ENCODE results near the gene PABPN1L. TPM values are rescaled to one million over a fixed set of nuclear protein-coding genes. Genes with fewer than 3 reads are reported as not detected.

Gene PABPN1L
- total RNA-seq, 2 donors from 2014 or later = not detected

DNA sequence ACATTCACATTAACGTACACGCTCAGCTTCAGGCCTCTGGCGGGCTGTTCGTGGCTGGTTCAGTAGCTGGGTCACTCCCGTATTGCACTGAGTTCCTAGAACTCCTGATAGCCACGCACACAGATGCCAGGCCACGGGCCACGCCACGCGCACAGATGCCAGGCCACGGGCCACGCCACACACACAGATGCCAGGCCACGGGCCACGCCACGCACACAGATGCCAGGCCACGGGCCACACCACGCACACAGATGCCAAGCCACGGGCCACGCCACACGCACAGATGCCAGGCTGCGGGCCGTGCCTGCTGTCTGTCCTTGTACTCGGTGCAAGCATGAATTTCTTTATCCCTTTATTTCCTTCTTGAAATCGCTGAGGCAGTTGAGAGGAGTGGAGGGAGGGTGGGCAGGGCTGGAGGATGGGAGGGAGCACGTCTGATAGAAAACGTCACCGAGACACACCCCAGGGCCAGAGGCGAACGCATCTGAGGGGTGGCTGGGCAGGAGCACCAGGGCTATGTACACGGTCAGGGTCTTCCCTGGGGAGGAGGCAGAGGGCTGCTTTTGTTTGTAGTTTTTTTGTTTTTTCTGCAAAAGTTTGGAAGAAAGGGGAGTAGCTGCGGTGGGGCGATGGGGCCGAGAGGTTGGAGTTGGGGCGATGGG lies 8.6 kb upstream of the PABPN1L start:
- intact Hi-C loops (cut with DNase I) = no loop called here
- DNase-seq (ENCODE audit: low spot score) = no peak

- intact Hi-C loops (cut with DNase I) = no loop called here
Measured at GRCh38 chr16:88872650-88873331, 6.3 kb upstream of the PABPN1L start.

GRCh38 chr16:88871730-88872416 lies 5.4 kb upstream of the PABPN1L start:
- DNase-seq (ENCODE audit: low spot score) = no peak
- intact Hi-C loops (cut with DNase I) = no loop called here

More at GRCh38 chr16:88872650-88873331, 6.3 kb upstream of the PABPN1L start:
- DNase-seq (ENCODE audit: low spot score) = no peak

- intact Hi-C loops (cut with DNase I) = no loop called here
Measured at GRCh38 chr16:88871349-88871702, 4.9 kb upstream of the PABPN1L start.

DNA sequence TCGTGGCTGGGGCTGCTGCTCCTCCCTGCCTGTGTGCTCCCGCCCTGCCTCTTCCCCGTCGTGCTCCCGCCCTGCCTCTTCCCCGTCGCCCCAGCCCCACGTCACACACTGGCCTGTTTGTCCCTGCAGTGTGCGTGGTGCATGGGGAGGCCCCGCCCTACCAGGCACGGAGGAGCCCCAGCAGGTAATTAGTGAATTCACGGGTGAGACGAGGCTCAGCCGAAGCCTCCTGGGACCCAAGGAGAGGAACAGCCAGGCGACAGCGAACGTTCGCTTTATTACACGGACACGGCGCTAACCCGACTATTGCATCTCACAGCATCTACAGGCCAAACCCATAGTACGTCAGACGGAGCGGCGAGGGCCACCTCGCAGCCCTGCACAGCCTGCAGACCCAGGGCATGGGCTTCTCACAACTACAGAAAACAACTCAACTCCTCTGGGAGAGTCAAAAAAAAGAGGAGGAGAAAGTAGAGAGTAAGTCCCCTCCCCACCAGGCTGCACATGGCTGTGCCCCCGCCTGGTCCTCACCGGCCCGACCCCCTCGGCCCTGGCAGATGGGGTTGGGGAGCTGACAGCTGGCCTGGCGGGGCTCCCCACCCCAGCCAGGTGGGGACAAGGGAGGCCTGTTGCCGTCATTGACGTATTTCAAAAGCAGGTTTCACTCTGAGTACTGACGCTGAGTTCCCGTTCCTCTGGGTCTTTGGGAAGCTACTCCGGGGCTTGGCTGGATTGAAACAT lies 4.3 kb upstream of the PABPN1L start:
- intact Hi-C loops (cut with DNase I) = no loop called here
- no peak for DNase-seq (ENCODE audit: low spot score)

More at GRCh38 chr16:88871349-88871702, 4.9 kb upstream of the PABPN1L start:
- no peak for DNase-seq (ENCODE audit: low spot score)

DNA sequence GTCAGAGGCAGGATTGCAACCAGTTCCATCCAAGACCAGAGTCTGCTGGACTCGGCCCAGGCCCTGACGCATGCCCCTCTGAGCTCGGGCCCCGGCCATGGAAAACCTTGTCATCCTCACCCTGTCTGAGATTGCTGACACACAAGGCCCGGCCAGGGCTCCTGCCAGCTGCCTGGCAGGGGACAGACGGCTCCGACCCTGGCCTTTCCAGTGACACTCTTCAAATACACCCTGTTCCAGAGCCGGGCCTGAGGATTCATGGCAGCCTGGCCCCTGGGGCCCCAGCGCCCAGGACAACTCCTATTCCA lies 3.2 kb upstream of the PABPN1L start:
- intact Hi-C loops (cut with DNase I) = no loop called here
- no peak for DNase-seq (ENCODE audit: low spot score)

DNA sequence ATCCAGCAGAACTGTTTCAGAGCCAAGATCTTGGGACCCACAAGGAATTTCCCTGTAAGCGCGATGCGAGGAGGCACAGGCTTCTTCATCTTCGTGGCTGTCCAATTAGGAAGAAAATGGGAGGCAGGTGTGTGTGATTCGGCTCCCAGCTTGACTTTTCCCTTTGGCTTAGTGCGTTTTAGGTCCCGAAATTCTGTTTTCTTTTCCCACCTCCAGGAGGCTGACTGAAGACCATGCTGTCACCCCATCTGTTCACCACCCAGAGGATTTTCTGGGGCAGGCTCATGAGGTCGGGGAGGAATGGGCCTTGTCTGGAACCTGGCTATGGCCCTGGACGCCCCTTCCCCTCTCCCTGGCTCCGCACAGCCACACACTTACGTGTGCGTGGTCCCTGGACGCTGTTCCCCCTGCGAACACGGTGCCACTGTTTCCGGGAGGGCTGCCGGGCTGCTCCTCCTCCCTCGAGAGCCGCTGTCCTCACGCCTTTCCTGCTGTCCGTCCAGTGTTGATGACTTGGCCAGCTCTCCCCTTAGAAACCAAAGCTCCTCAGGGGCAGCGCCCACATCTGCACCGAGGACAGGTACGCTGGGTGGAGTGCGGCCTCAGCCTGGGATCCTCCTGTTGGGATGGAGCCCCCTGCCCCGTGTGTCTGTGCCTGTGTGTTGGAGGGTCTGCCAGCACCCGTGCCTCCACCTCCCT lies 2.7 kb upstream of the PABPN1L start:
- DNase-seq (ENCODE audit: low spot score) = no peak
- intact Hi-C loops (cut with DNase I) = no loop called here

DNA sequence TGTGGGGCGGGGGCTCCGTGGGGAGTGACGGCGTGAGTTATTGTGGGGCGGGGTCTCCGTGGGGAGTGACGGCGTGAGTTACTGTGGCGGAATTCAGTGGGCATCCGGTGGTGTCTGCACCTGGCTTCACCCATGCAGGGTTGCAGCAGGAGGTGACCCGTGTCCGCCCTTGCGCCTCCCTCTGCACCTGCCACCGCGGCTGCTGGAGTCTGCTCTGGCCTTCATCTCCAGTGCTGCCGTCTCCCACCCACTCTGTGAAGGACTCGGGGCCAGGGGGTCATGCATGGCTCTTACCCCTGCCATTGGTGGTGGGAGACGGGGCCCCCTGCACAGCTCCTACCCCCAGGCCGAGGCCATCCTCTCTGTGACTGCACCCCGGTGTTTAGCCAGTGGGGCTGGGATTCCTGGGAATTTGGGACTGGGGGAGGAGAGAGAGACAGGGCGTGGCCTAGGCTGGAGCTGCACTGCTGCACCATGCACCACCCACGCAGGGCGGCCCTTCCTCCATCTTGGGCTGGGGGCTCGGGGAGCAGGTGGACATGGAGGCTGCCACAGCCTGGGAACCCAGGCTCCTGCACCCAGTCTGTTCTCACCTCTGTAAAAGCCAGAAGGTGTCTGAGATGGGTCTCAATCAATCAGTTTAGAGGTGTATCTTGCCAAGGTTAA lies 1.3 kb upstream of the PABPN1L start:
- intact Hi-C loops (cut with DNase I) = no loop called here
- no peak for DNase-seq (ENCODE audit: low spot score)

DNA sequence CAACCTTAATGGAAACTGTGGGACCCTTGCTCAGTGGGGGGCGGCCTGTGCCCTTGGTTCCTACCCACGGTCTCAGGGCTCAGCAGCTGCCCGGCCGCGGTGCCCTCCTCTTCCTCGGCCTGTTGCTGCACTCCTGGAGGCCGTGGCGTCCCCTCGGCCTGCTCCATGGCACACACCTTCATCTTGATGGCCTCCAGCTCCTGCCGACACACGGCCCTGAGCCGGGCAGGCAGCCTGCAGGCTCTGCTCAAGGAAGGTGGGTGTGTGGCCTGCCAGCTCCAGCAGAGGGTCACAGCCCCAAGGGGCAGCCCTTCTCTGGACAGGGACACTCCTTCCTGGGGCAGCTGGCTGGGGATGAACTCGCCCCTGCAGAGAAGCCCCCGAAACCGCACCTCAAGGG lies 718 bp downstream of the PABPN1L start:
- intact Hi-C loops (cut with DNase I) = loop anchor here in 1 of 2 donors (2.0 kb wide), 1 partner anchor 71 kb away; no protein-coding TSS in a partner anchor
- no peak for DNase-seq (ENCODE audit: low spot score)

- DNase-seq (ENCODE audit: low spot score) = no peak
- intact Hi-C loops (cut with DNase I) = loop anchor here in 1 of 2 donors (2.0 kb wide), 1 partner anchor 71 kb away; no protein-coding TSS in a partner anchor
Measured at GRCh38 chr16:88865310-88865709, 1.1 kb downstream of the PABPN1L start.

- intact Hi-C loops (cut with DNase I) = loop anchor here (2.0 to 5.0 kb wide), 2 partner anchors 72 to 257 kb away; no protein-coding TSS in a partner anchor
- DNase-seq (ENCODE audit: low spot score) = no peak
Measured at GRCh38 chr16:88864521-88864920, 1.9 kb downstream of the PABPN1L start.

- intact Hi-C loops (cut with DNase I) = loop anchor here (2.0 to 5.0 kb wide), 2 partner anchors 73 to 257 kb away; no protein-coding TSS in a partner anchor
- DNase-seq (ENCODE audit: low spot score) = no peak
Measured at GRCh38 chr16:88864099-88864498, 2.4 kb downstream of the PABPN1L start.

DNA sequence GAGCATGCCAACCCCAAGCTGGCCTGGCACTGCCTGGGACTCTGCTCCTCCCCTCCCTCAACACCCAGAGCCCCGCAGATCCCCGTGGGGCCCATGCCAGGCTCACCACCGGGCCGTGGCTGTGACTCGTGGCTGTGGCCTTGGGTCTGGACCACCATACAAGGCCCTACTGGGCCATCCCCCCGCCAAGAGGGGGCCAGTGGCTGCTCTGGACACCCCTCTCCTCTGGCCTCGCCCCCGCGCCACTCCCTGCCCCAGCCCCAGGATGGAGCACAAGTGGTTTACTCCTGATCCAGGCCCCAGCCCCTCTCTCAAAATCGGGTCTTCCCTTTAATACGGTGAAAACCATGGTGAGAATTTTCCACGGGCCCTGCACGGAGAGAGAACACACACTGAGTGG lies 3.0 kb downstream of the PABPN1L start:
- DNase-seq (ENCODE audit: low spot score) = no peak
- intact Hi-C loops (cut with DNase I) = loop anchor here in 1 of 2 donors (5.0 kb wide), 1 partner anchor 256 kb away; no protein-coding TSS in a partner anchor

- intact Hi-C loops (cut with DNase I) = loop anchor here in 1 of 2 donors (5.0 kb wide), 1 partner anchor 256 kb away; no protein-coding TSS in a partner anchor
- no peak for DNase-seq (ENCODE audit: low spot score)
Measured at GRCh38 chr16:88862968-88863367, 3.5 kb downstream of the PABPN1L start.

DNA sequence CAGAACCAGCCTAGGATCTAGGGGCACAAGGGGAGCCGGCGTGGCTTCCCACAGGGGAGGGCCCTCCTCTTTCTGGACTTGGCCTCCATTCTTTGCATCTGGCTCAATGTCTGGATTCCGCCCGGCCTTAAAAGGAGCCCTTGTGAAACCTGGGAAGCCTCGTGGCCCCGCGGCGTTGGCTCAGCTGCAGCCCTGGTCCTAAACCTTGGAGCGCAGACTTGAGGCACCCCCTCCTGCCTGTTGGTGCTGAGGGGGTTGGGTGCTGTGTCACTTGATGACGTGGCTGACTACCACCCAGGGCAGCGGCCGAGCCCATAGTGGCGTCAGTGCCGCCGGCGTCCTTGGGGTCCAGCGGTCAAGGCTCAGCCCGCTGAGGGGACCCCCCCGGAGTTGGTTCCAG lies 5.1 kb downstream of the PABPN1L start:
- intact Hi-C loops (cut with DNase I) = loop anchor here in 1 of 2 donors (5.0 kb wide), 1 partner anchor 254 kb away; no protein-coding TSS in a partner anchor
- DNase-seq (ENCODE audit: low spot score) = no peak

DNA sequence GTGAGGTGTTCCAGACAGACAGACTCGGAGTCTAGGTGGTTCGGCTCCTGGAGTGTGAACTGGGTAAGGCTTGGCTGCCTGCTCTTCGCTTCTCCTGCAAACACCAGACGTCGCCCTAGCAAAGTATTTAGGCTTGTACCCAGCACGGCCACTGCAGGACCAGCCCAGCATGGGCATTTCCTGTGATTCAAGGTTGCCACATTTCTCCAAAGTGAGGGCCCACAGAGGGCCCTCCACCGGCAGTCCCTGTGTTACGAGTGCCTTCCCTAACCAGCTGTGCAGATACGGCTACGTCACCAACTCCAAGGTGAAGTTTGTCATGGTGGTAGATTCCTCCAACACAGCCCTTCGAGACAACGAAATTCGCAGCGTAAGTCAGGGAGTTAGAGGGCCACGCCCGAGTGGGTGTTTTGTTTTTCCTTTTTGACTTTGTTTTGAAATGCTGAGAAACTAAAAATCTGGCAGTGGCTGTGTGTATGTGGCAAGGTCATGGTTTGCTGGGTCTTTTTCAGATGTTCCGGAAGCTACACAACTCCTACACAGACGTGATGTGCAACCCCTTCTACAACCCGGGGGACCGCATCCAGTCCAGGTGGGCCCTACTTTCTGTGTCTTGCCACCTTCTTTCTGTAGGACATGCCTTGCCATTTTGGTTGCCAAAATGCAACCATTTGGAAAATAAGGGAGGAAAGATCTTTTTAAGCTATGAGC lies 6.9 kb downstream of the PABPN1L start:
- no peak for DNase-seq (ENCODE audit: low spot score)
- intact Hi-C loops (cut with DNase I) = loop anchor here in 1 of 2 donors (5.0 kb wide), 1 partner anchor 252 kb away; no protein-coding TSS in a partner anchor

DNA sequence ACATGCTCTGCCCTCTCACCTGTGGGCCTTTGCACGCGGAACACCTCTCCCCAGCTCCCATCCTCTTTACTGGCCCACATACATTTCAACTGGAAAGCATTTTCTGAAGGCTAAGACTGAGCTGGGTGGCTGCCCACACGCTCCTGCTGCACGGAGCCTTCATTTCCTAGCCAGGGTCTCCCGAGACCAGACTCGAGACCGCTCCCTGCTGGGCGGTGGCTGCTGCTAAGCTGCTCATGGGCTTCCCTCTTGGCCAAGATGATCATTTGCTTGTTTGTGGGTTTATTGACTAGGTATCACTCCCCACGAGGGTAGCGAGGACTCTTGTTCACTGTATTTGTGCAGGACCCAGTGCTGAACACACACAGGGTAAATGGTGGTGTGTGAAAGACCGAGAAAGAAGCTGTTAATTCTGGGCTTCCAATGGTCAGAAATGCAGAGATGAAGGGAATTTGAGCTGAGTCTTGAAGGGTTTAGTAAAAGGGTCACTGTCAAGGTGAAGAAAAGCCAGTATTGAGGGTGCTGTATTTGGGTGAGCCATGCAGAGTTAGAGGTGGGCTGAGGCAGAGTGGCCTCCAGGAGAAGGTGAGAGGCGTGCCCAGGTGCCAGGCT lies 8.6 kb downstream of the PABPN1L start:
- intact Hi-C loops (cut with DNase I) = no loop called here
- DNase-seq (ENCODE audit: low spot score) = peak; percentile 92
